SJSA1 (cell line): ENCODE results near the gene NUMB. TPM values are rescaled to one million over a fixed set of nuclear protein-coding genes. Genes with fewer than 3 reads are reported as not detected.
A peak's percentile ranks its signal among the peaks of the same experiment; 100 is the strongest.

Experiments used
- DNase-seq, 2 experiments: peaks; one replicate each; pipeline ENCODE4 v3.0.0-alpha.2; 2015 to 2020; ENCODE audit warnings: low spot score in 2 of 2, low read depth in 1 of 2
- H3K27ac ChIP-seq: fragments of 250-450 bp; sonication (Bioruptor Pico); 2 replicates; pipeline ENCODE4 v1.5.1; 2020; ENCODE audit warnings: mild to moderate bottlenecking, moderate library complexity
- H3K27me3 ChIP-seq: fragments of 250-450 bp; sonication (Bioruptor Pico); replicated peaks from 2 replicates; pipeline ENCODE4 v1.5.1; 2020; ENCODE audit warnings: mild to moderate bottlenecking, moderate library complexity
- H3K36me3 ChIP-seq: fragments of 250-450 bp; sonication (Bioruptor Pico); 2 replicates; pipeline ENCODE4 v1.5.1; 2020; ENCODE audit warnings: mild to moderate bottlenecking
- H3K4me1 ChIP-seq: fragments of 250-450 bp; sonication (Bioruptor Pico); replicated peaks from 2 replicates; pipeline ENCODE4 v1.6.1; 2021; ENCODE audit warnings: mild to moderate bottlenecking
- H3K4me3 ChIP-seq: fragments of 250-450 bp; sonication (Bioruptor Pico); 2 replicates; pipeline ENCODE4 v1.5.1; 2020; ENCODE audit warnings: mild to moderate bottlenecking
- H3K9me3 ChIP-seq: fragments of 250-450 bp; sonication (Bioruptor Pico); replicated peaks from 2 replicates; pipeline ENCODE4 v1.5.1; 2020; ENCODE audit warnings: mild to moderate bottlenecking
- total RNA-seq: library from RNA; depleted of rRNA; stranded (reverse); fragments of >200 nt; shearing (Covaris generic); gene quantifications from 2 replicates; pipeline ENCODE4 v1.2.3, GENCODE V29; 2014

Gene NUMB
- total RNA-seq, 1 experiment from 2014 or later, result 11.1 TPM

GRCh38 chr14:73295198-73295796, 163.0 kb downstream of the NUMB start:
- H3K27ac ChIP-seq, result no peak overlapping the region
- no peaks in the 10 kb centered on the region for H3K9me3 ChIP-seq
- H3K4me1 ChIP-seq, result peaks cover 5% of the 10 kb centered on the region
- H3K36me3 ChIP-seq, result peaks cover 13% of the 10 kb centered on the region
- DNase-seq, result peak in 1 of 2 experiments; percentile 33
- no peak overlapping the region for H3K4me3 ChIP-seq
- no peaks in the 10 kb centered on the region for H3K27me3 ChIP-seq

- H3K9me3 ChIP-seq, result no peaks in the 10 kb centered on the region
- no peak overlapping the region for H3K27ac ChIP-seq
- peaks cover 16% of the 10 kb centered on the region for H3K36me3 ChIP-seq
- H3K27me3 ChIP-seq, result no peaks in the 10 kb centered on the region
- H3K4me3 ChIP-seq, result no peak overlapping the region
- DNase-seq, result peak in 1 of 2 experiments; percentile 19
- H3K4me1 ChIP-seq, result peaks cover 5% of the 10 kb centered on the region
Observed at GRCh38 chr14:73293782-73294781, 164.3 kb downstream of the NUMB start.

- no peaks in the 10 kb centered on the region for H3K9me3 ChIP-seq
- no peak overlapping the region for H3K27ac ChIP-seq
- H3K27me3 ChIP-seq, result no peaks in the 10 kb centered on the region
- peaks cover 5% of the 10 kb centered on the region for H3K4me1 ChIP-seq
- peaks cover 16% of the 10 kb centered on the region for H3K36me3 ChIP-seq
- DNase-seq, result no peak
- no peak overlapping the region for H3K4me3 ChIP-seq
Observed at GRCh38 chr14:73290279-73290678, 168.1 kb downstream of the NUMB start.

- no peak for DNase-seq
- Histone ChIP-seq H3K27ac (no peak overlapping the region), H3K27me3 (no peaks in the 10 kb centered on the region), H3K4me3 (no peak overlapping the region), H3K4me1 (peaks cover 5% of the 10 kb centered on the region), H3K9me3 (no peaks in the 10 kb centered on the region), H3K36me3 (peaks cover 19% of the 10 kb centered on the region)
Observed at GRCh38 chr14:73289729-73290128, 168.6 kb downstream of the NUMB start.

- Histone ChIP-seq H3K4me3 (no peak overlapping the region), H3K27me3 (no peaks in the 10 kb centered on the region), H3K27ac (no peak overlapping the region), H3K4me1 (peaks cover 5% of the 10 kb centered on the region), H3K9me3 (no peaks in the 10 kb centered on the region), H3K36me3 (peaks cover 22% of the 10 kb centered on the region)
- no peak for DNase-seq
Observed at GRCh38 chr14:73289308-73289707, 169.0 kb downstream of the NUMB start.

- H3K36me3 ChIP-seq, result peaks cover 35% of the 10 kb centered on the region
- H3K4me3 ChIP-seq, result no peak overlapping the region
- H3K9me3 ChIP-seq, result no peaks in the 10 kb centered on the region
- DNase-seq, result no peak
- H3K4me1 ChIP-seq, result no peaks in the 10 kb centered on the region
- no peak overlapping the region for H3K27ac ChIP-seq
- H3K27me3 ChIP-seq, result no peaks in the 10 kb centered on the region
Observed at GRCh38 chr14:73287071-73287470, 171.3 kb downstream of the NUMB start.

GRCh38 chr14:73286598-73286997, 171.7 kb downstream of the NUMB start:
- no peak overlapping the region for H3K27ac ChIP-seq
- H3K4me1 ChIP-seq, result no peaks in the 10 kb centered on the region
- no peak overlapping the region for H3K4me3 ChIP-seq
- no peaks in the 10 kb centered on the region for H3K27me3 ChIP-seq
- DNase-seq, result no peak
- H3K9me3 ChIP-seq, result no peaks in the 10 kb centered on the region
- peaks cover 37% of the 10 kb centered on the region for H3K36me3 ChIP-seq

GRCh38 chr14:73285979-73286378, 172.4 kb downstream of the NUMB start:
- H3K9me3 ChIP-seq, result no peaks in the 10 kb centered on the region
- H3K36me3 ChIP-seq, result peaks cover 37% of the 10 kb centered on the region
- no peak for DNase-seq
- no peak overlapping the region for H3K4me3 ChIP-seq
- no peak overlapping the region for H3K27ac ChIP-seq
- no peaks in the 10 kb centered on the region for H3K4me1 ChIP-seq
- no peaks in the 10 kb centered on the region for H3K27me3 ChIP-seq

- peaks cover 42% of the 10 kb centered on the region for H3K36me3 ChIP-seq
- H3K9me3 ChIP-seq, result no peaks in the 10 kb centered on the region
- DNase-seq, result no peak
- H3K27me3 ChIP-seq, result no peaks in the 10 kb centered on the region
- H3K27ac ChIP-seq, result no peak overlapping the region
- H3K4me1 ChIP-seq, result no peaks in the 10 kb centered on the region
- no peak overlapping the region for H3K4me3 ChIP-seq
Observed at GRCh38 chr14:73283608-73284379, 174.6 kb downstream of the NUMB start.

GRCh38 chr14:73280903-73281302, 177.4 kb downstream of the NUMB start:
- Histone ChIP-seq H3K36me3 (peaks cover 59% of the 10 kb centered on the region), H3K4me3 (no peak overlapping the region), H3K27me3 (no peaks in the 10 kb centered on the region), H3K27ac (no peak overlapping the region), H3K4me1 (no peaks in the 10 kb centered on the region), H3K9me3 (no peaks in the 10 kb centered on the region)
- DNase-seq, result no peak

GRCh38 chr14:73277376-73277775, 181.0 kb downstream of the NUMB start:
- no peak overlapping the region for H3K27ac ChIP-seq
- H3K36me3 ChIP-seq, result peaks cover 50% of the 10 kb centered on the region
- no peaks in the 10 kb centered on the region for H3K27me3 ChIP-seq
- no peak overlapping the region for H3K4me3 ChIP-seq
- H3K9me3 ChIP-seq, result no peaks in the 10 kb centered on the region
- no peaks in the 10 kb centered on the region for H3K4me1 ChIP-seq
- no peak for DNase-seq

- Histone ChIP-seq H3K9me3 (no peaks in the 10 kb centered on the region), H3K4me3 (no peak overlapping the region), H3K27me3 (no peaks in the 10 kb centered on the region), H3K36me3 (peaks cover 44% of the 10 kb centered on the region), H3K27ac (no peak overlapping the region), H3K4me1 (no peaks in the 10 kb centered on the region)
- no peak for DNase-seq
Observed at GRCh38 chr14:73276836-73277235, 181.5 kb downstream of the NUMB start.

- H3K4me1 ChIP-seq, result no peaks in the 10 kb centered on the region
- no peak for DNase-seq
- H3K4me3 ChIP-seq, result no peak overlapping the region
- H3K36me3 ChIP-seq, result peaks cover 35% of the 10 kb centered on the region
- H3K9me3 ChIP-seq, result no peaks in the 10 kb centered on the region
- H3K27me3 ChIP-seq, result no peaks in the 10 kb centered on the region
- H3K27ac ChIP-seq, result no peak overlapping the region
Observed at GRCh38 chr14:73273799-73274198, 184.5 kb downstream of the NUMB start.

GRCh38 chr14:73272393-73272792, 186.0 kb downstream of the NUMB start:
- Histone ChIP-seq H3K36me3 (peaks cover 32% of the 10 kb centered on the region), H3K27me3 (no peaks in the 10 kb centered on the region), H3K4me1 (no peaks in the 10 kb centered on the region), H3K9me3 (no peaks in the 10 kb centered on the region), H3K4me3 (no peak overlapping the region), H3K27ac (no peak overlapping the region)
- DNase-seq, result no peak
